Adrenal gland (tissue), 5 donors: Measurements from ENCODE around the gene FBLN7.

ENCODE experiments used
- CTCF ChIP-seq, 6 experiments: fragments of 450-650 bp in 4 of 6; fragments of 200-600 bp in 2 of 6; sonication (generic) in 1 of 6; IDR thresholded peaks; 1 replicate in 5 of 6; 2 replicates in 1 of 6; pipeline versions ENCODE4 v1.5.1 to v1.8.0; 2016 to 2021; ENCODE audit warnings: antibody characterized with exemption in 6 of 6, mild to moderate bottlenecking in 2 of 6, moderate library complexity in 1 of 6
- POLR2A ChIP-seq, 2 donors: fragments of 450-650 bp; IDR thresholded peaks; one replicate each; pipeline ENCODE4 v1.6.1; 2017; ENCODE audit warnings: antibody characterized with exemption in 2 of 2, mild to moderate bottlenecking in 2 of 2, moderate library complexity in 1 of 2
- donor health status: DM: no; HTN: no; CAD: no.

DNA sequence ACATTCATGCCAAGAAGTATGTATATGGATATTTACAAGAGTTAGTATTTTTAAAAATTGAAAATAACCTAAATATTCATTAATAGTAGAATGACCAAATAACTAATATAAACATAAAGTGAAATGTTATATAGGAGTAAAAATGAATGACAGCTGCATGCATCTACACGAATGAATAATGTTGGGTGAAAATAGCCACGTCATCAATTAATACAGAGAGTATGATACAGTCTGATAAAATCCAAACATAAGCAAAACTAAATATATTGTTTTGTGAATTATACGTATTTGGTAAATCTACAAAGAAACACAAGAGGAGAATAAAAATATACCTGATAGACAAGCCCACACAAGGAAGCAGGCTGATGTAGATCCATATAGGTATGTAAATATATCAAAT, 92.2 kb downstream of the FBLN7 start:
- no peak for TF ChIP-seq CTCF (IDR thresholded peaks at IDR 0.05)
- TF ChIP-seq POLR2A (IDR thresholded peaks at IDR 0.05) = no peak
